Inflammatory macrophage treated with lipopolysaccharide for 1 hour (primary cell): Measurements from ENCODE around the gene CRYBG3.
"Not testable (repeated sequence)": the region's sequence is repeated elsewhere in the genome, so short reads cannot be mapped to it uniquely, and the experiment has no call there.

ENCODE experiments used
- DNase-seq, 2 donors: peaks; one replicate each; pipeline ENCODE4 v3.0.0-alpha.2; 2020 to 2022

CRYBG3 gene

GRCh38 chr3:97901313-97902248 lies 79.8 kb downstream of the CRYBG3 start:
- peak; percentile 36 to 37 for DNase-seq

- DNase-seq: not testable (repeated sequence)
Measured at GRCh38 chr3:97909830-97910229, 88.0 kb downstream of the CRYBG3 start.

- DNase-seq: not testable (repeated sequence)
Measured at GRCh38 chr3:97910236-97910831, 88.5 kb downstream of the CRYBG3 start.

GRCh38 chr3:97910931-97911351 lies 89.1 kb downstream of the CRYBG3 start:
- DNase-seq: peak; percentile 52 to 57

DNA sequence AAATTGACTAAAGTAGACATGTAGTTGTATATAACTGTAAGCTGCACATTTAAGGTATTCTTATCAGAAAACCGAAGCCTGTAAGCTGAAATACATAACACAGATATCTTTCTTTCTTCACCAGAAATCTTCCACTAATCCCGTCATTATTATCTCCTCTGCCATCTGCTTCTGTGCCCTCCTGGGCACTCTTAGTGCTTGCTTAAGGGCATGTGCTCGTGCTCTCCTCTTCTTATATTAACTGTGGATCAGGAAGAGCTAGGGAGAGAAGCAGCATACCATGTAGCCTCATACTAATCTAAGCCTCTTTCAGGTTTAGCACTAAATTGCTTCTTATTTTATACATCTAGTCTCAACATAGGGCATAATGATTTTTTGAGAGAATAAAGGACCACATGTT lies 89.6 kb downstream of the CRYBG3 start:
- DNase-seq: no peak

DNA sequence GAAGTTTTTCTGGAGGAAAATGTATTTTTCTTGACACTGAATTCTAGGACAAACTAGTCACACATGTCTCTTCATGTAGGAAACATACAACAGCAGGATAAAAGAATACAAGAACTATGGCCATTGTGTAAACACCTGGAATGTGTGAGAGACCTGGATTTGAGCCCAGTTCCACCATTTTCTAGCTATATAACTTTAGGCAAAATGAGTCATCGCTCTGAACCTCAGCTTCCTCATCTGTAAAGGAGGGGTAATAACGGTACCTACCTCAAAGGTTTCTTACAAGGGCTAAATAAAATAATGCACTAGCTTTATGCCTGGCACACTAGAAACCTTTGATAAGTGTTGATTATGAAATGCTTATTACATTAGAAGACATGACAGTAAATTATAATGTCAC lies 92.6 kb downstream of the CRYBG3 start:
- DNase-seq: no peak

DNA sequence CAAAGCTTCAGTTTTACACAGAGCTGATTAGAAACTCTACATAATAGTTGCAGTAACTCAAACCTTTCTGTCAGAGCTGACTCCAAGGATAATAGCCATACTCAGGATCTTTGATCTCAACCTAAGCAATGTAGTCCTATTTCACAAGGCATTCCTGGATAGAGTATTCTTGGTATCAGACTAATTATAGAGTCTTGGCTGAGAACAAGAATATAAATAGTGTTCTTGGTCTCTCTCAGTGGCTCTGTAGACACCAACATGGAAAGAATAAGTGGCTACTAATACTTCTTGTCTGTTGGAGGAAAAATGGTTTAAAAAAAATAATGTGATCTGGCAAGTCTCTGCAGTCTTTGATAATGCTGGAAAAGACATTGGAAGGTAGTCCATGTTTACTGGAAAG lies 94.8 kb downstream of the CRYBG3 start:
- DNase-seq: no peak

DNA sequence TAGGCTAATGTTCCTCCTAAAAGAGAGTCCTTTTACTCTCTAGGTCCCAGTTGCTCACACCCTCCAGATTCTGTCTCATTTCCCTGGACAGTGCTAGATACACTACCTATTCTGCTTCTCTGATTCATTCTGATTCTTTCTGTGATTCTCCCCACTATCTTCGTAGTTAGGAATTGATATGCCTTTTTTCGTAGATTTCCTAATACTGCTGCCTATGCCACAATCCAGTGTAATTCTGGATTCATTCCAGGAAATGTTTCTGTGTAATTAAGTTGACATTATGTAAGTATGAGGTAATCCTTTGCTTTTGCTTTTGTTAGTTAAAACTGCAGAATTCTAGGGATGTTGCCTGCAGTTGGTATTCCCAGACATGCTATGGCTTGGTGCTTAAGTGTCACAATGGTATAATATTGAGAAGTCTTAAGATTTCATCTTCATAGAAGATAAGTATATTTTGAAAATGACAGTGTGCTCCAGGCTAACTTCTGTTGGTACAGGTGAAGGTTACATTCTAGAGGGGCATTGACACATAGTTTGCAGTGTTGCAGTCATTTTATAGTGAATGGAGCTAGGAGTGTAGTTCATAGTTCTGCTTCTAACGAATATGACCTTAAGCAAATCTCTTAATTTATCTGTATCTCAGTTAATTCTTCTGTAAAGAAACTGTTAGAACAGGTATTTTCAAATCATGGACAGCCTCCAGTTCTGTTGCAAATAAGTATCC lies 96.2 kb downstream of the CRYBG3 start:
- peak in 1 of 2 donors; percentile 17 for DNase-seq

DNA sequence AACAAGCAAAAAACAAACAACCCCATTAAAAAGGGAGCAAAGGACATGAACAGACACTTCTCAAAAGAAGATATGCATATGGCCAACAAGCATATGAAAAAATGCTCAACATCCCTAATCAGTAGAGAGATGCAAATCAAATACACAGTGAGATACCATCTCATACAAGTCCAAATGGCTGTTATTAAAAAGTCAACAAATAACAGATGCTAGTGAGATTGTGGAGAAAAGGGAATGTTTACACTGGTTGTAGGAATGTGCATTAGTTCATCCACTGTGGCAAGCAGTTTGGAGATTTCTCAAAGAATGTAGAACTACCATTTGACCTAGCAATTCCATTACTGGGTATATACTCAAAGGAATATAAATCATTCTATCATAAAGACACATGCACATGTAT lies 105.9 kb downstream of the CRYBG3 start:
- no peak for DNase-seq

DNA sequence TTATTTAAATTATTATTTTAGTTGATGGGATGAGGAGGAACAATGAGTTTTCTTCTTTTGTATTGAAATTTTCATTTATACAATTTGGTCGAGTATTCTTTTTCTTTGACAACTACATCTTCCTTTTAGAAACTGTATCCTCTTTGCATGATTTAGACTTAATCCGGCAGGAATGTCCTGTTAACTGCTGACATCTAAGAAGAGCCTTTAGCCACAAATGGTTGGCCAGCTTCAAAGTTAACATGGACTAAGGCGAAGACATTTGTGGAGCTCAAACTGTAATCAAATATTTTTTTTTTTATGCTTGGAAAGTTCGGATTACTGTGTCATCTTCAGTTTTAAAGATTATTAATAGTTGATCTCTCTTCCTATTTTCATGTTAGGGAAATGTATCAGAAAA lies 107.2 kb downstream of the CRYBG3 start:
- no peak for DNase-seq

GRCh38 chr3:97930018-97930417 lies 108.2 kb downstream of the CRYBG3 start:
- DNase-seq: no peak

GRCh38 chr3:97931218-97931617 lies 109.4 kb downstream of the CRYBG3 start:
- DNase-seq: no peak

GRCh38 chr3:97932387-97932801 lies 110.6 kb downstream of the CRYBG3 start:
- no peak for DNase-seq

- DNase-seq: no peak
Measured at GRCh38 chr3:97934980-97935695, 113.3 kb downstream of the CRYBG3 start.

GRCh38 chr3:97935842-97936241 lies 114.0 kb downstream of the CRYBG3 start:
- no peak for DNase-seq

DNA sequence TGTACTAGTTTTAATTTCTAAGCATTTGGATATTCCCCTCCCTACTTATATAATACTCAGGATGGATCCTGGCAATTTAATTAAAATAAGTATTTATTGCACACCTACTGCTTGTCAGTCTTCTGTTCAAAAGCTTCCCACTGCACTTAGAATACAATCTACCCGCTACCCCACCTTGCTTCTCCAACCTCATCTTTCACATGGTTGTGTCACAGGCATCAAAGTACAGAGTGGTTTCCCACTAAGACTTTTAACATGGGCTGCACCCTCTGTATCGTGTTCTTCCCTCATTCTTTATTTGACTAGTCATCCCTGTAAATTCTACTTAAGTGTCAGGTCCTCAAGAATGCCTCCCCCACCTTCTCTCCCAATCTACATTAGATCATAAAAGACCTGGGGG lies 115.4 kb downstream of the CRYBG3 start:
- DNase-seq: no peak

DNA sequence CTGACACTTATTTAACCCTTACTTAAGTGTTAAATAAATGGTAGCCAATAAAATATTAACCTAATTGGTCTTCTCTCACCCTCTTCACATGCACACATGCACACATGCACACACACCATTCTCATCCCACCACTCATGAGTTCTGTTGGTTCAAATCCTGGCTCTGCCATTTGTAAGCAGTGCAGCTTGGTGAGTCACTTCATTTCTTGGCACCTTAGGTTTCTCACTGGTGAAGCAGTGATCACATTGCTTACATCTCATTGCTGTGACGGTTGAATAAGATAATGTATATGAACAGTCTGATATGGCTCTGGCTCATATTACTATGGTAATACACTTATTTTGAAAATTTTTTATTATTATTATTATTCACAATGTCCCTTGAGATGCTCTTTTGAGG lies 116.6 kb downstream of the CRYBG3 start:
- no peak for DNase-seq

GRCh38 chr3:97939401-97939800 lies 117.6 kb downstream of the CRYBG3 start:
- DNase-seq: no peak

DNA sequence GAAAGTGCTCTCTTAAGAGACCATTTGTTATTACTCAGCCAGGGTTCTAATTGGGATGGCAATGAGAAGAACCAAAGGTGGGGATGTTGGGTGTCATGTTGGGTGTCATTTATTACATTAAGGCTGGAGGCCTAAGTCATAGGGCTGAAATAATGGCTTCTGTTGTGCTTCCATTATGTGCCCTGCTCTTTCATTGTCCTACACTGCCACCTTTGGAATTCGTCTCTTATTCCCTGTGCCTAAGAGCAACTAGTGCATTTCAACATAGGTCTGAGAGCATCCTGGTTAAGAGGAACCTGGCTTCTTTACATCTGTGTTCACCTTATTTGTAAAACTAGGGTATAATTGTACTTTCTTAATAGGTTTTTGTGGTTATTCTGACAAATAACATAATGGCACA lies 118.2 kb downstream of the CRYBG3 start:
- DNase-seq: no peak

- DNase-seq: no peak
Measured at GRCh38 chr3:97942801-97943546, 121.2 kb downstream of the CRYBG3 start.

DNA sequence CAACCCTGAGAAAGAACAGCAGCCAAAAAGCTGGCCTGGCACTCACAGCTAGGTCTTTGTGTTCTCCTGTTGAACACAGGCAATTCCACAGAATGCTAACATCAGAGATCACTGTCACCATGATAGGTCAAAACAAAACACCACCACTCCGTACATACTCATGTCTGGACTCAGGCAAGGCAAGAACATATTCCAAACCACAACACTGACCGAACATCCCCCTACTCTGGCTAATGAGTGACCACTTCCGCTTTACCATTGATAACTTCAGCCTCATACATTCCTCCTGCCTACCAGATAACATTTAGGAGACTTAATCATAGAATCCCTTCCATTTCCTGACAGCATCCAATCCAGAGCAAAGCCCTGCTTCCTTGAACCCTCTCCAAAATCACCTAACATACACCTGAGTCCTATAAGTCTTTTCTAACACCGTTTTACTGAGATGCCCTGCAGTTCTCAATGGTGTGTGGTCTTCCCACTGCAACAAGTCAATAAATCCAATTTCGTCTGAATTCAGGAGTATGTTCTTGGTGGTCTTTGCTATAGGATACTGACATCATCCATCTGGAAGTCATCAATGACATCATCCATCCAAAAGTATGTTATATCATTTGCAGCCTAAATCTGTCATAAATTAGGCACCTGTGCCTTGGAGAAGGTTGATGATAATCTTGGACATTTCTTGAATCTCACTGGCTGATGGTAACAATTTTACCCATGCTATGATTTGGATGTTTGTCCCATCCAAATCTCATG lies 126.7 kb downstream of the CRYBG3 start:
- DNase-seq: no peak
